ENCODE measurements around the gene ZNF621.
"Not testable (repeated sequence)": the region's sequence is repeated elsewhere in the genome, so short reads cannot be mapped to it uniquely, and the experiment has no call there.

The ZNF621 gene

GRCh38 chr3:40516201-40516600 is 8.6 kb upstream of the ZNF621 start:
- DNase-seq (ENCODE audit: insufficient read length, low spot score), result no peak
- FAIRE-seq, result no peak
- no peak for TF ChIP-seq POLR2A (IDR thresholded peaks at IDR 0.05; ENCODE audit: low read depth, low read length)

GRCh38 chr3:40518067-40518466 is 6.7 kb upstream of the ZNF621 start:
- no peak for DNase-seq (ENCODE audit: insufficient read length, low spot score)
- no peak for TF ChIP-seq POLR2A (IDR thresholded peaks at IDR 0.05; ENCODE audit: low read depth, low read length)
- no peak for FAIRE-seq

GRCh38 chr3:40518848-40519247 is 5.9 kb upstream of the ZNF621 start:
- FAIRE-seq (no peak), DNase-seq (ENCODE audit: insufficient read length, low spot score) (no peak)
- no peak for TF ChIP-seq POLR2A (IDR thresholded peaks at IDR 0.05; ENCODE audit: low read depth, low read length)

- TF ChIP-seq POLR2A (IDR thresholded peaks at IDR 0.05; ENCODE audit: low read depth, low read length), result no peak
- DNase-seq (ENCODE audit: insufficient read length, low spot score), result no peak
- no peak for FAIRE-seq
Measured at GRCh38 chr3:40521254-40521653, 3.5 kb upstream of the ZNF621 start.

- no peak for TF ChIP-seq POLR2A (IDR thresholded peaks at IDR 0.05; ENCODE audit: low read depth, low read length)
- FAIRE-seq (no peak), DNase-seq (ENCODE audit: insufficient read length, low spot score) (no peak)
Measured at GRCh38 chr3:40523781-40524180, 979 bp upstream of the ZNF621 start.

- no peak for TF ChIP-seq POLR2A (IDR thresholded peaks at IDR 0.05; ENCODE audit: low read depth, low read length)
- no peak for DNase-seq (ENCODE audit: insufficient read length, low spot score)
- FAIRE-seq, result no peak
Measured at GRCh38 chr3:40524222-40524567, 565 bp upstream of the ZNF621 start.

GRCh38 chr3:40528426-40528825 is 3.7 kb downstream of the ZNF621 start:
- FAIRE-seq (no peak), DNase-seq (ENCODE audit: insufficient read length, low spot score) (no peak)
- no peak for TF ChIP-seq POLR2A (IDR thresholded peaks at IDR 0.05; ENCODE audit: low read depth, low read length)

GRCh38 chr3:40532252-40532651 is 7.5 kb downstream of the ZNF621 start:
- FAIRE-seq, result no peak
- no peak for DNase-seq (ENCODE audit: insufficient read length, low spot score)
- TF ChIP-seq POLR2A (IDR thresholded peaks at IDR 0.05; ENCODE audit: low read depth, low read length), result no peak

- DNase-seq (ENCODE audit: insufficient read length, low spot score) (no peak), FAIRE-seq (no peak)
- TF ChIP-seq POLR2A (IDR thresholded peaks at IDR 0.05; ENCODE audit: low read depth, low read length), result no peak
Measured at GRCh38 chr3:40534283-40534682, 9.5 kb downstream of the ZNF621 start.

- peak; percentile 95 for FAIRE-seq
- TF ChIP-seq POLR2A (IDR thresholded peaks at IDR 0.05; ENCODE audit: low read depth, low read length), result no peak
- DNase-seq (ENCODE audit: insufficient read length, low spot score), result peak; percentile 55
Measured at GRCh38 chr3:40546816-40547215, 22.1 kb downstream of the ZNF621 start.

- no peak for TF ChIP-seq POLR2A (IDR thresholded peaks at IDR 0.05; ENCODE audit: low read depth, low read length)
- FAIRE-seq (no peak), DNase-seq (ENCODE audit: insufficient read length, low spot score) (no peak)
Measured at GRCh38 chr3:40550167-40550566, 25.4 kb downstream of the ZNF621 start.

- TF ChIP-seq POLR2A (IDR thresholded peaks at IDR 0.05; ENCODE audit: low read depth, low read length), result no peak
- DNase-seq (ENCODE audit: insufficient read length, low spot score), result no peak
- FAIRE-seq, result no peak
Measured at GRCh38 chr3:40557575-40558161, 32.9 kb downstream of the ZNF621 start.

GRCh38 chr3:40562482-40562881 is 37.7 kb downstream of the ZNF621 start:
- not testable (repeated sequence) for FAIRE-seq

GRCh38 chr3:40565629-40566028 is 40.9 kb downstream of the ZNF621 start:
- not testable (repeated sequence) for FAIRE-seq

More at GRCh38 chr3:40562482-40562881, 37.7 kb downstream of the ZNF621 start:
- not testable (repeated sequence) for DNase-seq (ENCODE audit: insufficient read length, low spot score)

GRCh38 chr3:40566694-40567093 is 41.9 kb downstream of the ZNF621 start:
- FAIRE-seq (no peak), DNase-seq (ENCODE audit: insufficient read length, low spot score) (no peak)

More at GRCh38 chr3:40565629-40566028, 40.9 kb downstream of the ZNF621 start:
- DNase-seq (ENCODE audit: insufficient read length, low spot score), result not testable (repeated sequence)

GRCh38 chr3:40572588-40572987 is 47.8 kb downstream of the ZNF621 start:
- DNase-seq (ENCODE audit: insufficient read length, low spot score), result no peak
- no peak for FAIRE-seq
- no peak for TF ChIP-seq POLR2A (IDR thresholded peaks at IDR 0.05; ENCODE audit: low read depth, low read length)

More at GRCh38 chr3:40566694-40567093, 41.9 kb downstream of the ZNF621 start:
- no peak for TF ChIP-seq POLR2A (IDR thresholded peaks at IDR 0.05; ENCODE audit: low read depth, low read length)
